H1 (cell line): Measurements from ENCODE around the gene CORO2B.

Experiments
- ATF3 ChIP-seq: IDR thresholded peaks from 2 replicates; pipeline ENCODE4 v1.6.1; 2011; ENCODE audit warnings: low read depth, mild to moderate bottlenecking, low read length; ENCODE audit not compliant: insufficient read depth
- CREB1 ChIP-seq: IDR thresholded peaks from 2 replicates; pipeline ENCODE4 v1.6.1; 2012; ENCODE audit warnings: inconsistent platforms
- CTCF ChIP-seq, 3 experiments: IDR thresholded peaks; 1 replicate in 2 of 3; 2 replicates in 1 of 3; pipeline versions ENCODE4 v1.5.1 to v1.6.1; 2011; ENCODE audit warnings: low read length in 3 of 3, mild to moderate bottlenecking in 3 of 3, inconsistent platforms in 2 of 3, low read depth in 1 of 3, moderate library complexity in 1 of 3; ENCODE audit not compliant: insufficient read depth in 1 of 3; ENCODE audit errors: control extremely low read depth in 1 of 3
- EP300 ChIP-seq, 2 experiments: IDR thresholded peaks; 1 replicate in 1 of 2; 2 replicates in 1 of 2; pipeline ENCODE4 v1.6.1; 2011 to 2012; ENCODE audit warnings: low read depth in 2 of 2, low read length in 2 of 2, mild to moderate bottlenecking in 2 of 2, borderline replicate concordance in 1 of 2, inconsistent platforms in 1 of 2, moderate library complexity in 1 of 2
- POLR2A ChIP-seq, 2 experiments: IDR thresholded peaks; 1 replicate in 1 of 2; 2 replicates in 1 of 2; pipeline ENCODE4 v1.6.1; 2011; ENCODE audit warnings: low read depth in 2 of 2, low read length in 2 of 2, mild to moderate bottlenecking in 2 of 2; ENCODE audit errors: control extremely low read depth in 1 of 2
- SIN3A ChIP-seq, 2 experiments: IDR thresholded peaks in 1 of 2; conservative IDR thresholded peaks in 1 of 2; 2 replicates each; pipeline ENCODE4 v1.6.1; 2011 to 2012; ENCODE audit warnings: low read length in 2 of 2, improper control_type of control experiment in 1 of 2, low read depth in 1 of 2, mild to moderate bottlenecking in 1 of 2
- TAF1 ChIP-seq: IDR thresholded peaks from 2 replicates; pipeline ENCODE4 v1.6.1; 2011; ENCODE audit warnings: mild to moderate bottlenecking, low read depth, low read length
- ZNF274 ChIP-seq: IDR thresholded peaks from 2 replicates; pipeline ENCODE4 v1.7.0; 2012; ENCODE audit warnings: low read length, borderline replicate concordance; ENCODE audit errors: extremely low read depth

GRCh38 chr15:68764090-68764489, 185.3 kb downstream of the CORO2B start:
- TF ChIP-seq EP300 (IDR thresholded peaks at IDR 0.05; ENCODE audit: borderline replicate concordance in 1 of 2, low read depth in 2 of 2, low read length in 2 of 2) (no peak), POLR2A (IDR thresholded peaks at IDR 0.05; ENCODE audit: control extremely low read depth in 1 of 2, low read depth in 2 of 2, low read length in 2 of 2) (no peak), ATF3 (no peak), CREB1 (no peak), TAF1 (no peak), ZNF274 (no peak), CTCF (IDR thresholded peaks at IDR 0.05; ENCODE audit: control extremely low read depth in 1 of 3, insufficient read depth in 1 of 3, low read depth in 1 of 3, low read length in 3 of 3) (no peak), SIN3A (conservative IDR thresholded peaks at IDR 0.05 in 1 of 2, IDR thresholded peaks at IDR 0.05 in 1 of 2; ENCODE audit: low read depth in 1 of 2, low read length in 2 of 2) (no peak)
